GM19455 (cell line): ENCODE data around the gene ADGRL2.

ENCODE experiments used
- ATAC-seq: cut with Tn5 transposase; IDR thresholded peaks from one replicate; pipeline ENCODE4 v1.9.1; 2021; ENCODE audit not compliant: unreplicated experiment

Gene ADGRL2

GRCh38 chr1:81894867-81895266, 94.1 kb downstream of the ADGRL2 start:
- no peak for ATAC-seq

DNA sequence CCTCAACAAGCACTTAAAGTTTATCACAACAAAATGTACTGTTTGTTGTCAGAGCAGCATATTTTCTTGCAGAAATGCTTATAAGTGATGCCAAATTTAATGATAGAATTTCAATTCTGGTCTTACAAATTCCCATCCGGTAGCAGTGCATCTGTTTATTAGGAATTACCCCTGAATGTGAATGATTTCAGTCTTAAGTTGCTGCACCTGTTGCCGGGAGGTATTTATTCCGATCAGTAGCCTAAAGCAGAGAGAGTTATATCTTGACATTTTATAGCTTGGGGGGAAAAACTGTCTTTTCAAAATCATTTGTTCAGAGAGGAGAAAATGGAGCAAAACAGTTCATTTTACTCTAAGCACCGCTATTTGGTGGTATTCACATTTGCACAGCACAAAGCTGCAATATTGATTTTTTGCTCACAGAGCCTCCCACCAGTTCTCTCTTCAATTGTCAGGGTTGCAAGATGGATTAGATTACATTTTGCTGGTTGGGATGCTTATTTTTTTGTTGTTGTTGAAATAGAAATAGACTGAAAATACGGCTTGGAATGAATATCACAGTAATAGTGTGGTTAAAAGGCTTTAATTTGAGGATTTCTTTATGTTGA, 98.6 kb downstream of the ADGRL2 start:
- no peak for ATAC-seq

GRCh38 chr1:81907575-81907974, 106.8 kb downstream of the ADGRL2 start:
- ATAC-seq: no peak

- no peak for ATAC-seq
Observed at GRCh38 chr1:81912383-81912782, 111.6 kb downstream of the ADGRL2 start.

- no peak for ATAC-seq
Observed at GRCh38 chr1:81915937-81916336, 115.2 kb downstream of the ADGRL2 start.

DNA sequence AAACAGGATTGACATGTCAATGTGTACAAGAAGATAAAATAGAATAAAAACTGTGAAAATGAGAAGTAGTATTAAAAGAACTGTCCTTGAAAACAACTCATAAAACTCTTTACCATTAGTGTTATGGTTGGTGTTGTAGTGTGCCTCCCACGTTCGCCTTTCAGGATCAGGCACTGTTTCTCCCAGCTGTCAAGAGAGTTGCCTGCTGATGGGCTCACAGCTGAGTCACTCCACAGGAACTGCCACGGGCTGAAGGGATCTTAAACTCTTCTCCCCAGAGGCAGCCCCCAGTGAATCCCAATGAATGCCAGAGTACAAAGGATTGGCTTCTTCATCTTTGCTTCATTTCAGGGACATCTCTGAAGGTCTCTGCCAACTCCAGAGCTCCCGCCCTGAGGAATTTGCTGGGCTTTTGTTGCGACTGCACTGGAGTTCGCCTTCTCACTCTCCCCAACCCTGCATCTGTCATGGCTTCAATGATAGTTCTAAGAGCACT, 119.6 kb downstream of the ADGRL2 start:
- ATAC-seq: no peak

DNA sequence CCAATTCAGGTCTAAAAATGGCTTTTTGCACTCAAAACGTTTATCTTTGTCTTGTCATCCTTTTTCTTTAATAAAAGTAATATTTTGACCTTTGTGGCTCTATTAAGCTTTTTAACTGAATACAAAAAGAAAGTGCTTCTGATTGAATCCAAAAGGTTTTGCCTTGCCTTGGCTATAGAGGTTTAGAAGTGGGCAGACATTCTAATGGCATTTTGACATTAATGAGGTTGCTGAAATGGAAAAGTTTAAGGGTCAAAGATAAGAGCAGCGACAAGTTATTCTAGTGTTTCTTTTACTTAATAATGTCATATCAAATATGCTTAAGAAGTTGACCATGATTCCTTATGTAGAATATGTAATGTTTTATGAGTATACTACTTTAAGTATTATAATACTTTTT, 120.2 kb downstream of the ADGRL2 start:
- ATAC-seq: no peak

GRCh38 chr1:81921344-81921743, 120.6 kb downstream of the ADGRL2 start:
- no peak for ATAC-seq

DNA sequence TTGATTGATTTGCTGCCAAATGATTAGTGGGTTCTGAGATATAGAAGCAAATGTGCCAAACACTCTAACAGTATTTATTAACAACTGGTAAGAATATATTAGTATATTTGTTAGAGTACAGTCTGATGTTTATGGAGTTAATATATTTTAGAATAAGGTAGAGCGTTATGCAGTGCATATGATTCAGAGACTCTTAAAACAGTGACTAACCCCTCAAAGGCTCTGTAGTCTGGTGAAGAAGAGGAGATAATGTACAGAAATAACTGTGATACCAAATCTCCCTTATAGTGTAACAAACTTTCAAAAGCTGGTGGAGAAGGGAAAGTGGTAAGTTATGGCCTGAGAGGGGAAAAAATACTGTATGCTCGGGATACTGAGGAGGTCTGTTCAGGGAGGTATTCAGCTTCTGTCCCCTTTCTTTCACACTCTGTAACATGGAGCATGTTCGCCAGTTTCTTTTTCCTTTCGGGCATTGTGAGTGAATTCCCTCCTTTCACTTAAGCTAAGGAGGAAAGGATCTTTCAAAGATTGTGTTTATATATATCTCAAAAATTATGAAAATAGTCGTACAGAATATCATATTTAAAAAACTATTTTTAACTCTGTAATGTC, 121.2 kb downstream of the ADGRL2 start:
- no peak for ATAC-seq

DNA sequence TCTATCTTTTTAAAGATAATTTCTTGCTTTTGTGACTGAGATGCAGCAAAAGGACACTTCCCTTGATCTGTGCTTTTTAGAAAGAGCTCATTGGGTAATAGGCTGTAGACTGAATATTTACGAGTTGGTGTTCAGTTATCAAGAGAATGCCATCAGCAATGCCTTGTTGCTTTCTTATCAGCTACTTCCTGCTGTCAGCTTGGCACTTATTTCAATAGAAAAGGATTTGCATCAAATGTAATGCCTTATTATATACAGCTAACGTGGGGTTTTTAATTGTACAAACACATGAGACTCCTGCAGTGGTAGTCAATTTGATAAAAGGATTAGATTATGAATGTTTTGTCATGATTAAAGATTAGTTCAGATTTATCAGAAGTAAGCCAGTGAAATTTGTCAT, 122.2 kb downstream of the ADGRL2 start:
- ATAC-seq: no peak

DNA sequence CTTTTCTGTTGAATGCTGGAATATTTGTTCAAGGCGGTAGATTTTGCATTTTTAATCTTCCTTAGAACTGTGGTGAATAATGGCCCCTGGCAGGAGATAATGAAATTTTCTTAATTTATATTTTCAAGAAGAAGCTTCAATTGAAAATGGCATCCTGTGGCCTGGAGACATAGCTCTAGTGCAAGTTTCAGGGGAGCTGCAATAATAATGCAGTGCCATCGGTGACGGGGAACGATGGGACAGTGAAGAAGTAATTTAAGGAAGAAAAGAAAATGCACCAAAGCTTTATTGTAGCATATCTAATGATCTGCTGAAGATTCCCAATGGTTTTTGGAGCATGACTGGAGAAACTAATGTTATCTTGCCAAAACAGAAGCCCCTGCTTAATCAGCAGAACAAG, 128.4 kb downstream of the ADGRL2 start:
- ATAC-seq: no peak

GRCh38 chr1:81936853-81937252, 136.1 kb downstream of the ADGRL2 start:
- ATAC-seq: no peak

- ATAC-seq: no peak
Observed at GRCh38 chr1:81937791-81938450, 137.2 kb downstream of the ADGRL2 start.

DNA sequence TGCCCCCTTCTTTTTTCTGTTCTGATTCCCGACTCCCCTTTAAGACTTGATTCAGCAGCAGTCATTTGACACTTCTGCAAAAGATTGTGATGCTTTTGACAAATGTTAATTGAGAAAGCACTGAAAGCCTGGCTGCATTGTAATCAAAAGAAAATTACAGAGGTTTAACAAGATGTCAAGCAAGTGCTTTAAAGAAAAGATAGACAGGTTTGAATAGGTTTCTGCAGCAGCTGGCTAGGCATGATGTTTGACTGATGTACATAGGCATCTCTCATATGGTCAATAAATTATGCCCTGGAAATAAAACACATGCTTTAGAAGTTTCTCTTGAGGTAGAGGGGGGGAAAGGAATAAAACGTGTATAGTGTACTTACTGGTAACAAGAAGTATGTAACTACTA, 147.8 kb downstream of the ADGRL2 start:
- ATAC-seq: no peak

- ATAC-seq: no peak
Observed at GRCh38 chr1:81949421-81949820, 148.7 kb downstream of the ADGRL2 start.

- ATAC-seq: no peak
Observed at GRCh38 chr1:81950037-81950436, 149.3 kb downstream of the ADGRL2 start.

DNA sequence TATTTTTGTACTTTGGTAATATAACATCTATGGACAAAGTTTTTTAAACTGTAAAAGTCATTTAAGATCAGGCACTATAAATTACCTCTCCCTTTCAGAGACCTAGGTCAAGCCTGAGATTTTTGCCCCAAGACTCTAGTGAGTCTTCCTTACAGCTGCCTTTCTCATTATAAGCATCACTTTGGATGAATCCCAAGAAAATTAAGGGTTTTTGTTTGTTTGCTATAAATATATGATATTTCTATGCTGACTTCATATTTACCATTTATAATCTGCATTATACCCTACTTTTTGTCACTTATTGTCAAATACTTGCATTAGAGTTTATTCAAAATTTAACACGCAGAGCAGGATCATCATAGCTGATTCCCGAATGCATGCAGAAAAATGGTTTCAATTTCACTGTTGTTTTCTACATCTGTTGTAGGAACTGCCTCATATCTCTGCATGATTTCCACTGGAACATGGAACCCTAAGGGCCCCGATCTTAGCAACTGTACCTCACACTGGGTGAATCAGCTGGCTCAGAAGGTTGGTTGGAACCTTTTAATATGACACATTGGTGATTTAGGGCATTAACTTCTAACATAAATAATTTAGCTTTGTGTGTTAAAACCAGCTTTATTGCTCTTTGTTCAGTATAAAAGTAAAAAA, 150.0 kb downstream of the ADGRL2 start:
- ATAC-seq: no peak

- no peak for ATAC-seq
Observed at GRCh38 chr1:81954534-81955020, 153.8 kb downstream of the ADGRL2 start.

GRCh38 chr1:81967951-81968350, 167.2 kb downstream of the ADGRL2 start:
- no peak for ATAC-seq

DNA sequence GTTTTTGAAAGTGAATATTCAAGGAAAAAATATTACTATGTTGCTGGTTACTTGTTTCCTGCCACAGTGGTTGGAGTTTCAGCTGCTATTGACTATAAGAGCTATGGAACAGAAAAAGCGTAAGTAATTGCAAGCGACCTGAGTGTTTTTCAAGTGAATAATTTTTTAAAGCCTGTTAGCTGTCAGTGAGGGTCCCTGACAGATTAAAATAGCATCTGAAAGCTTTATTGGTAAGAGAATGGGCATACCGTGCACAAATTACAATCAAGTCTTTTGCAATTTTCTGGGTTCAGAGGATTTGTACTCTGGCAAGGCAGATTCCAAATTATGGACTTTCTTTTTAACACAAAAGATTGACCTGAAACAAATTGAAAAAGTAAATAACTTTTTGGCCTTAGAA, 169.7 kb downstream of the ADGRL2 start:
- ATAC-seq: no peak

- no peak for ATAC-seq
Observed at GRCh38 chr1:81974222-81974841, 173.6 kb downstream of the ADGRL2 start.
